ENCODE data around the gene KLHL3. TPM values are rescaled to one million over a fixed set of nuclear protein-coding genes. Genes with fewer than 3 reads are reported as not detected.

Gene KLHL3
- total RNA-seq, 1 donor from 2014 or later, result 35.1 TPM

GRCh38 chr5:137715456-137715855 is 20.4 kb downstream of the KLHL3 start:
- no peak for DNase-seq (ENCODE audit: low spot score)
- intact Hi-C loops (cut with DNase I), result no loop called here

- intact Hi-C loops (cut with DNase I), result no loop called here
- DNase-seq (ENCODE audit: low spot score), result no peak
Observed at GRCh38 chr5:137714946-137715345, 20.9 kb downstream of the KLHL3 start.

- intact Hi-C loops (cut with DNase I), result no loop called here
- no peak for DNase-seq (ENCODE audit: low spot score)
Observed at GRCh38 chr5:137714494-137714893, 21.4 kb downstream of the KLHL3 start.

GRCh38 chr5:137712139-137712667 is 23.7 kb downstream of the KLHL3 start:
- intact Hi-C loops (cut with DNase I), result no loop called here
- DNase-seq (ENCODE audit: low spot score), result no peak

- intact Hi-C loops (cut with DNase I), result no loop called here
- DNase-seq (ENCODE audit: low spot score), result no peak
Observed at GRCh38 chr5:137710086-137710485, 25.8 kb downstream of the KLHL3 start.

- DNase-seq (ENCODE audit: low spot score), result no peak
Observed at GRCh38 chr5:137708796-137709559, 26.9 kb downstream of the KLHL3 start.

GRCh38 chr5:137708062-137708461 is 27.8 kb downstream of the KLHL3 start:
- intact Hi-C loops (cut with DNase I), result no loop called here
- no peak for DNase-seq (ENCODE audit: low spot score)

More at GRCh38 chr5:137708796-137709559, 26.9 kb downstream of the KLHL3 start:
- intact Hi-C loops (cut with DNase I), result no loop called here

GRCh38 chr5:137706841-137707240 is 29.0 kb downstream of the KLHL3 start:
- no peak for DNase-seq (ENCODE audit: low spot score)
- intact Hi-C loops (cut with DNase I), result no loop called here

GRCh38 chr5:137705106-137705505 is 30.8 kb downstream of the KLHL3 start:
- intact Hi-C loops (cut with DNase I), result no loop called here
- DNase-seq (ENCODE audit: low spot score), result no peak

GRCh38 chr5:137703565-137703964 is 32.3 kb downstream of the KLHL3 start:
- DNase-seq (ENCODE audit: low spot score), result no peak
- intact Hi-C loops (cut with DNase I), result no loop called here

GRCh38 chr5:137700282-137700680 is 35.6 kb downstream of the KLHL3 start:
- intact Hi-C loops (cut with DNase I), result no loop called here
- no peak for DNase-seq (ENCODE audit: low spot score)

GRCh38 chr5:137699336-137700281 is 36.3 kb downstream of the KLHL3 start:
- no peak for DNase-seq (ENCODE audit: low spot score)
- intact Hi-C loops (cut with DNase I), result loop anchor here (5.0 kb wide), 1 partner anchor 33 kb away; no protein-coding TSS in a partner anchor

GRCh38 chr5:137696481-137696880 is 39.4 kb downstream of the KLHL3 start:
- no peak for DNase-seq (ENCODE audit: low spot score)
- intact Hi-C loops (cut with DNase I), result loop anchor here (5.0 kb wide), 1 partner anchor 36 kb away; no protein-coding TSS in a partner anchor

- intact Hi-C loops (cut with DNase I), result loop anchor here (5.0 kb wide), 1 partner anchor 36 kb away; no protein-coding TSS in a partner anchor
- no peak for DNase-seq (ENCODE audit: low spot score)
Observed at GRCh38 chr5:137695651-137696428, 40.0 kb downstream of the KLHL3 start.

GRCh38 chr5:137693951-137694721 is 41.8 kb downstream of the KLHL3 start:
- DNase-seq (ENCODE audit: low spot score), result no peak
- intact Hi-C loops (cut with DNase I), result no loop called here

GRCh38 chr5:137693307-137693950 is 42.5 kb downstream of the KLHL3 start:
- no peak for DNase-seq (ENCODE audit: low spot score)
- intact Hi-C loops (cut with DNase I), result no loop called here

GRCh38 chr5:137689306-137689705 is 46.6 kb downstream of the KLHL3 start:
- no peak for DNase-seq (ENCODE audit: low spot score)
- intact Hi-C loops (cut with DNase I), result no loop called here

- intact Hi-C loops (cut with DNase I), result no loop called here
- DNase-seq (ENCODE audit: low spot score), result no peak
Observed at GRCh38 chr5:137688210-137688840, 47.6 kb downstream of the KLHL3 start.
